A673 (cell line): ENCODE results near the gene SEMG1.

Source experiments
- CTCF ChIP-seq: fragments of 300-800, 200-600 bp; sonication (generic); conservative IDR thresholded peaks from 2 replicates; pipeline ENCODE4 v1.5.1; 2017; ENCODE audit warnings: low read depth, mild to moderate bottlenecking, antibody characterized with exemption, low read length, moderate library complexity, mixed read lengths
- EZH2 ChIP-seq: fragments of 200-600 bp; sonication (generic); IDR thresholded peaks from 2 replicates; pipeline ENCODE4 v1.6.1; 2017; ENCODE audit warnings: borderline replicate concordance, low read depth, mild to moderate bottlenecking, mixed read lengths, antibody characterized with exemption, low read length; ENCODE audit not compliant: poor library complexity, severe bottlenecking

- TF ChIP-seq CTCF (no peak), EZH2 (no peak)
Observed at GRCh38 chr20:45238139-45238538, 31.3 kb downstream of the SEMG1 start.
